Neural cell (in vitro differentiated cells): ENCODE data around the gene C2orf74.

Experiments
- CTCF ChIP-seq: fragments of 450-650 bp; IDR thresholded peaks from 2 replicates; pipeline ENCODE4 v1.5.1; 2014; ENCODE audit warnings: antibody characterized with exemption, mild to moderate bottlenecking, moderate library complexity; ENCODE audit not compliant: poor library complexity, severe bottlenecking
- EZH2 ChIP-seq: fragments of 200-600, 300-800 bp; shearing (Covaris generic), sonication (generic); IDR thresholded peaks from 2 replicates; pipeline ENCODE4 v1.6.1; 2014; ENCODE audit warnings: antibody characterized with exemption, low read length, borderline replicate concordance, mild to moderate bottlenecking; ENCODE audit not compliant: insufficient read depth, poor library complexity, severe bottlenecking
- POLR2AphosphoS5 ChIP-seq: IDR thresholded peaks from 2 replicates; pipeline ENCODE4 v1.6.1; 2012
- RAD21 ChIP-seq: fragments of 450-650 bp; conservative IDR thresholded peaks from 2 replicates; pipeline ENCODE4 v1.6.1; 2014; ENCODE audit warnings: antibody characterized with exemption, mild to moderate bottlenecking, moderate library complexity
- TAF1 ChIP-seq: IDR thresholded peaks from 2 replicates; pipeline ENCODE4 v1.6.1; 2012; ENCODE audit warnings: low read depth

DNA sequence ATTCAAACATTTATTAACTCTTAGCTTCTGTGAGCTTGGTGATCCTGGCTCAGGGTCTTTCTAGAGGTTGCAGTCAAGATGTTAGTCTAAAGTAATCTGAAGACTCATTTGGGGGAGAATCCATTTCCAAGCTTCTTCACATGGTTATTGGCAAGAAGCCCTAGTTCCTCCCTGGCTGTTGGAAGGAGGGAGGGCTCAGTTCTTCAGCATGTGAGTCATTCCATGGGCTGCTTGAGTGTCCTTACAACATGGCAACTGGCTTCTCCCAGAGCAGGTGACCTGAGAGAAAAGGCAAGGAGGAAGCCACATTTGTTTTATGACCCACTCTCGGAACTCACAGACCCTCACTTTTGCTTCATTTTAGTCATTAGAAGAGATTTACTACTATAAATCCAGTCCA is 10.6 kb upstream of the C2orf74 start:
- TF ChIP-seq CTCF (no peak), POLR2AphosphoS5 (no peak), EZH2 (no peak), TAF1 (no peak), RAD21 (no peak)
